HL-60/S4 treated with phorbol 12-myristate 13-acetate at 8.2 ng/mL for 4 days and 3 days (cell line): ENCODE data around the gene MCM8.
"Not testable (repeated sequence)": the region's sequence is repeated elsewhere in the genome, so short reads cannot be mapped to it uniquely, and the experiment has no call there.

Source experiments
- in situ Hi-C: fragments of 300-500 bp; cut with MboI; formaldehyde crosslinking; loops from 2 replicates; pipeline ENCODE4 v1.15.0; 2022; ENCODE audit warnings: low sequenced_read_pairs

MCM8 gene

GRCh38 chr20:5999783-6000182 lies 49.3 kb downstream of the MCM8 start:
- in situ Hi-C loops = no loop called here

- in situ Hi-C loops = no loop called here
Measured at GRCh38 chr20:6000871-6001270, 50.4 kb downstream of the MCM8 start.

- in situ Hi-C loops = no loop called here
Measured at GRCh38 chr20:6006603-6006949, 56.1 kb downstream of the MCM8 start.

- in situ Hi-C loops = no loop called here
Measured at GRCh38 chr20:6007094-6007528, 56.7 kb downstream of the MCM8 start.

GRCh38 chr20:6007529-6008103 lies 57.2 kb downstream of the MCM8 start:
- in situ Hi-C loops = no loop called here

- in situ Hi-C loops = no loop called here
Measured at GRCh38 chr20:6008254-6008653, 57.8 kb downstream of the MCM8 start.

GRCh38 chr20:6012179-6012578 lies 61.7 kb downstream of the MCM8 start:
- in situ Hi-C loops = no loop called here

GRCh38 chr20:6014017-6014416 lies 63.6 kb downstream of the MCM8 start:
- in situ Hi-C loops = no loop called here

GRCh38 chr20:6014957-6015356 lies 64.5 kb downstream of the MCM8 start:
- in situ Hi-C loops = no loop called here

GRCh38 chr20:6017467-6017866 lies 67.0 kb downstream of the MCM8 start:
- in situ Hi-C loops = no loop called here

GRCh38 chr20:6017880-6018279 lies 67.4 kb downstream of the MCM8 start:
- in situ Hi-C loops = no loop called here

- in situ Hi-C loops = no loop called here
Measured at GRCh38 chr20:6024768-6025167, 74.3 kb downstream of the MCM8 start.

GRCh38 chr20:6026051-6026450 lies 75.6 kb downstream of the MCM8 start:
- in situ Hi-C loops = no loop called here

- in situ Hi-C loops = no loop called here
Measured at GRCh38 chr20:6028818-6029217, 78.4 kb downstream of the MCM8 start.

GRCh38 chr20:6029538-6029937 lies 79.1 kb downstream of the MCM8 start:
- in situ Hi-C loops = no loop called here

GRCh38 chr20:6030453-6031080 lies 80.1 kb downstream of the MCM8 start:
- in situ Hi-C loops = no loop called here

- in situ Hi-C loops = not testable (repeated sequence)
Measured at GRCh38 chr20:6032907-6033306, 82.5 kb downstream of the MCM8 start.

- in situ Hi-C loops = no loop called here
Measured at GRCh38 chr20:6034134-6034969, 83.9 kb downstream of the MCM8 start.

- in situ Hi-C loops = no loop called here
Measured at GRCh38 chr20:6036213-6036612, 85.8 kb downstream of the MCM8 start.

GRCh38 chr20:6037082-6037481 lies 86.6 kb downstream of the MCM8 start:
- in situ Hi-C loops = no loop called here

- in situ Hi-C loops = no loop called here
Measured at GRCh38 chr20:6038256-6038655, 87.8 kb downstream of the MCM8 start.

GRCh38 chr20:6039766-6040165 lies 89.3 kb downstream of the MCM8 start:
- in situ Hi-C loops = no loop called here
